GM18868 (cell line): ENCODE results near the gene NPEPL1.
"Not testable (repeated sequence)": the region's sequence is repeated elsewhere in the genome, so short reads cannot be mapped to it uniquely, and the experiment has no call there.

Experiments
- ATAC-seq: cut with Tn5 transposase; IDR thresholded peaks from one replicate; pipeline ENCODE4 v1.9.1; 2021; ENCODE audit warnings: mild to moderate bottlenecking, moderate library complexity; ENCODE audit not compliant: unreplicated experiment

The NPEPL1 gene

DNA sequence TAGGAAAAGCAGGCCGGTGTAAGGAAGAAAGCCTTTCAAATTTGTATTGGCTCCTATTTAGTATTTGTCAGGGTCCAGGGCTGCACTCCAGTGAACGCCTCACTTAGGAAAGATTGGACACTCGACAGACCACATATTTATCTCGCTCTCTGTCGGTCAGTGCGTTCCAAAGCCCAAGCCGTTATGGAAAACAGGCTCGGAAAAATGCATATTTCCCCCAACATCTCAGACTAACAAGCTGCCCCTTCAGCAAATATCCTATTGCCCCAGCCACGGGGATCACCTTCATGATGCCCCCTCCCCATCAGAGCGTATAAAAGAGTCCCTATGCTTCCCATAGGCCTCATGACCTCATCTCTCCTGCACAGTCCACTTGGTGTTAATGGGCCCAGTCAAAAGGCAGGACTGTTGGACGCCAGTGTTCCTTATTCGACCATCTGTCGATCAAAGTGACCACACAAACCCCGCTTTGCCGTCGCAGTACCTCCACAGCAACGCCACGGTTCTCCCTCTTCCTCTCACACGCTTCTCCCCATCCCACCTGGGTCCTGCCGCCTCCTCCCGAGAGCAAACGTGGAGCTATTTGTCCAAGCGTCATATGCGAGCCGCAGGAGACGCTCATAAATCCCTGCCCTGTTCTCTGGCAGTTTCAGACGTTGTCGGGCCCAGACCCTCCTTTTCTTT is 63.3 kb downstream of the NPEPL1 start:
- ATAC-seq, result no peak

DNA sequence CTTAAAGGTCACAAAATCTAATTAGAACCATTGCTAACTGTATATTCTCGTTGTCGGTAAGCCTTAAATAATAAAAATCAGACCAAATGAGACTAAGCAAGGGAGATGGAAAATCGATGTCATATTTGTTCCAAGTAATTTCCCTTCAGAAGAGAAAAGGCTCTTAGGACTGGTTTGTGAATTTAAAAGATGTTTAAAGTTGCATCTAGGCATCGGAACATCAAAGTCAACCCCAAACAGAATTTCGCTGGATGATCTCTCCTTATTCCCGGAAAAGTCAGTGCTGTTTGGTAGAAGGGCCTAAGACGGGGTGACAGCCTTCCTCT is 63.8 kb downstream of the NPEPL1 start:
- ATAC-seq, result no peak

DNA sequence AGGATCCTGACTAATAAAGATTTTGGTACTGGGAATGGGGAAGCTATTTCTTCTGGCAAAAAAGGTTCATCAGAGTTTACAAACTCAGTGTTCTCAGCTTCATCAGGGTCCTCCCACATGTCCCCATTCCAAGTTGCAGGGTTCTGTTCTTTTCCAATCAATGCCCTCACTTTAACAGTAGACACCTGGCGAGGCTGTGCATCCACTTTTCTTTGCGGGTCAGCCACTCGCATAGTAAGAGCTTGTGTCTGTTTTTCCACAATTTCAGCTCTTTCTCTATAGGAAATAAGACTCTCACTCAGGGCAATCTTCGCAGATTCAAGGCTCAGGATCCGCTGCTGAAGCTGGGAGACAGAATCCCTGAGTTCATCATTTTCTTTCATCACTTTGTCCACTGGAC is 65.0 kb downstream of the NPEPL1 start:
- not testable (repeated sequence) for ATAC-seq

DNA sequence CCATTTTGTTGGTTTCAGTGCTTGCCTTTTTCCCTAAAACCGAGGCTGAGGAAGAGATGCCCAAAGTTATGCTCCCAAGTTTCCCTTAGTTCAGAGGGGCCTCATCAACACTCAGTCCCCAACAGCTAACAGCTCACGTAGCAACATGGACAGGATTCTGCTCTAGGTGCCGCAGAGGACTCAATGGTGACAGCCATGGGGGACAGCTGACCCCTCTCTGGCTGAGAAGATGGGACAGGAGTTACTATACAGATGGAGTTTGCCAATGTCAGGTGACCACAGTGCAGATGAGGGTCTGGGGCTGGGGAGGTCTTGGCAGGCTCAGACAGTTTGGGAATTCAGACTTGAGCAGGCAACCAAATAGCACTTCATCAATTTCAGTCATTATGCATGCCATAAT is 67.3 kb downstream of the NPEPL1 start:
- no peak for ATAC-seq

DNA sequence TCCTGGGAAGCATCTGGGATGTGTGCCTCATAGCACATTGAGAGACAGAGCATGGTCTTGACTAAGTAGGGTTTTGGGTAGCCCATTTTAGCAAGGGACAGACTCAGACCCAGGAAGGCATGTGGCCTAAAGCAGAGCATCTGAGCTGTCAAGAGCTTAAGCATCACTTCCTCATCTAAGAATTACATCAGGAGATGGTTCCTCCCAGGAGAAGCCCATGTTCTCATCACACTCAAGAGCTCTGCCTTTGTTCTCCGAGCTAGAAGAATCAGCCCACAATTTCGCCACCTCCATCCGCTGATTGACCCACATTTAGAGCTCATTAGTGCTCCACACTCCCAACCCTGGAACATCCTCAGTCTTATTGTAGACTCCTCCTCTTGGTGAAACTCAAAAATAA is 68.3 kb downstream of the NPEPL1 start:
- ATAC-seq, result no peak

DNA sequence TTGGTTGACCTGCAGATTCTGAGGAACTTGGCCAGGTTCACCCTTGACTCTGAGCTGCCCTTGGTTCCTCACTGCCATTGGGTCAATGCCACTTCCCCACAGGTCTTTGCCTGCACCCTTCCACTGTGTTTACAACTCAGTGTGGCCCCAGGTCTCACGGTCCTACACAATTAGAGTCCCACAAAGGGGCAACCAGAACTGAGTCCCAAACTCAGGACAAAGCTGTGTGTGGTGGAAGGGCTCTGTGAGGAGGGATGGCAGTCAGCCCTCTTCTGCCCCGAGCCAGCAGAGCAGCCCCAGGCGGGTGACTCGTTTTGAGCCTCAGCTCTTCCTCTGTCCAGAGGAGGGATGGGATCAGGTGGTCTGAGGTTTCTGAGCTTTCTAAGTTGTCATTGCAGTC is 69.5 kb downstream of the NPEPL1 start:
- no peak for ATAC-seq

DNA sequence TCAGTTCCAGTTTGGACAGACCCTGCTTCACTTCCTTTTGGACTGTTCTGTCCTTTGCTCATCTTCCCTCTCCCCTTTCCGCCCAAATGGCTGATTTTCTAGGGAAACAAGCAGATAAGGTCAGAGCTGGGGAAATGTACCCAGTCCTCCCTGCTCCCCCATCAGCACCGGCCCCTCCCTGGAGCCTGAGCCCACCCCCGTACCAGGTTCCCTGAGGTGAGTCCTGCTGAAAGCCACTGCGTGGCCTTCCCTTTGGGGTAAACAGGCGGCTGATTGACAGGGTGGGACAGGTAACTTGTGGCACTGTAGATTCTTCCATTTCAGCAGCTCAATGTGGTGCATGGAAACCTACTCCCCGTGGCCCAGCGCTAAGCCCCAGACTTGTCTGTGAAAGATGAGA is 70.5 kb downstream of the NPEPL1 start:
- no peak for ATAC-seq
